PC-9 (cell line): Measurements from ENCODE around the gene BRSK2. TPM values are rescaled to one million over a fixed set of nuclear protein-coding genes. Genes with fewer than 3 reads are reported as not detected.

Experiments
- BruUV-seq: library from RNA; stranded (reverse); fragments of 400-500 nt; replicated peaks from 2 replicates; lab custom pipeline; 2021; lab: Mats Ljungman, UMichigan
- CTCF ChIA-PET: fragments of 300-600 bp; sonication (Branson Sonifier 250); formaldehyde crosslinking; loops from one replicate; lab custom pipeline; 2022; ENCODE audit warnings: antibody characterized with exemption; lab: Charles Lee
- POLR2A ChIA-PET: fragments of 300-600 bp; sonication (Branson Sonifier 250); formaldehyde crosslinking; loops from one replicate; lab custom pipeline; 2022; ENCODE audit warnings: antibody characterized with exemption; ENCODE audit not compliant: unreplicated experiment; lab: Charles Lee
- DNase-seq, 2 experiments: peaks; one replicate each; pipeline versions ENCODE4 v3.0.0 to v3.0.0-alpha.2; 2015 to 2022; ENCODE audit warnings: mixed read lengths in 1 of 2
- H2AFZ ChIP-seq: fragments of 200-600 bp; sonication (generic); 2 replicates; pipeline ENCODE4 v1.8.1; 2017; ENCODE audit warnings: antibody characterized with exemption
- H3F3A ChIP-seq: fragments of 200-600 bp; sonication (generic); 2 replicates; pipeline ENCODE4 v1.8.1; 2017; ENCODE audit warnings: antibody characterized with exemption, mild to moderate bottlenecking, low read depth; ENCODE audit not compliant: insufficient read depth
- H3K27ac ChIP-seq: fragments of 200-600 bp; sonication (generic); 2 replicates; pipeline ENCODE4 v1.6.1; 2016; ENCODE audit warnings: mixed run types
- H3K27me3 ChIP-seq: fragments of 200-600 bp; sonication (generic); 2 replicates; pipeline ENCODE4 v1.6.1; 2016; ENCODE audit warnings: low read depth, mixed run types; ENCODE audit not compliant: insufficient read depth
- H3K36me3 ChIP-seq: fragments of 200-600 bp; sonication (generic); 2 replicates; pipeline ENCODE4 v1.6.1; 2016; ENCODE audit warnings: low read depth, mixed run types
- H3K4me1 ChIP-seq: fragments of 200-600 bp; sonication (generic); replicated peaks from 2 replicates; pipeline ENCODE4 v1.6.1; 2016; ENCODE audit warnings: mixed run types; ENCODE audit not compliant: insufficient read depth
- H3K4me2 ChIP-seq: fragments of 200-600 bp; sonication (generic); 2 replicates; pipeline ENCODE4 v1.6.1; 2017; ENCODE audit warnings: mixed run types
- H3K4me3 ChIP-seq: fragments of 200-600 bp; sonication (generic); 2 replicates; pipeline ENCODE4 v1.6.1; 2016; ENCODE audit warnings: mixed run types
- H3K79me2 ChIP-seq: fragments of 200-600 bp; sonication (generic); 2 replicates; pipeline ENCODE4 v1.6.1; 2017; ENCODE audit warnings: low read depth, mixed run types
- H3K9me2 ChIP-seq: fragments of 200-600 bp; sonication (generic); 2 replicates; pipeline ENCODE4 v1.8.1; 2017; ENCODE audit warnings: mild to moderate bottlenecking; ENCODE audit not compliant: insufficient read depth
- H3K9me3 ChIP-seq: fragments of 200-600 bp; sonication (generic); 2 replicates; pipeline ENCODE4 v1.8.1; 2016; ENCODE audit warnings: low read depth; ENCODE audit not compliant: insufficient read depth
- H4K20me1 ChIP-seq: fragments of 200-600 bp; sonication (generic); 2 replicates; pipeline ENCODE4 v1.8.1; 2017; ENCODE audit not compliant: insufficient read depth
- CTCF ChIP-seq: fragments of 200-600 bp; sonication (generic); conservative IDR thresholded peaks from 2 replicates; pipeline ENCODE4 v1.6.1; 2017; ENCODE audit warnings: mixed run types, antibody characterized with exemption, mild to moderate bottlenecking, moderate library complexity
- EZH2 ChIP-seq: fragments of 200-600 bp; sonication (generic); IDR thresholded peaks from 2 replicates; pipeline ENCODE4 v1.8.0; 2017; ENCODE audit warnings: antibody characterized with exemption, low read depth
- intact Hi-C: fragments of 100-400 bp; cut with micrococcal nuclease; formaldehyde crosslinking; loops from one replicate; pipeline ENCODE4 v1.10.0; 2022; ENCODE audit not compliant: unreplicated experiment
- total RNA-seq: library from RNA; stranded (reverse); gene quantifications from 2 replicates; pipeline ENCODE4 v1.2.3, GENCODE V29; 2021

Gene BRSK2
- total RNA-seq, 1 experiment from 2014 or later = 2.9 TPM

DNA sequence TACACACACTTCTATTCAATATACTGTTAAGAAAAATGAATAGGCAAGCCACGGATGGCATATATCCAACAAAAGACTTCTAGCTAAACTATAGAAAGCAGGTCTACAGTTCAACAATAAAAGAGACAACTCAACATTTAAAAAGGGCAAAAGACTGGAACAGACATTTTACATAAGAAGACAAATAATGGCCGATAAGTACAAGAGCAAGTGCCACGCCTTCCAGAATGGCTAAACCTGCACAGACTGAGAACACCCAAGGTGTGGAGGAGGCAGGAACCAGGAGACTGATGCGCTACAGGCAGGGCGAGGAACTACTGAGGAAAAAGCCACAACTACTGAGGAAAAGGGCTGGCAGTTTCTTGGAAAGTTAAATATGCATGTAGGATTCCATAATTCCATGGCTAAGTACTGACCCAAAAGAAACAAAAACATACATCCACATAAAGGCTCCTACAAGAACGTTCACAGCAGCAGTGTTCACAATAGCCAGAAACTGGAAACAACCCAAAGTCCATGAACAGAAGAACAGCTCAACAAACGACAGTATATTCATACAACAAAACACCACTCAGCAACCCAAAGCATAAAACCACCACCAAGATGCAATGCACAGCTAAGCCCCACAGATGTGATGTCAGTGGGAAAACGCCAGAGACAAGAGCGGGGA lies 106.5 kb downstream of the BRSK2 start:
- H3K27me3 ChIP-seq = no peaks in the 10 kb centered on the region
- peaks cover 19% of the 10 kb centered on the region; the same call in 1 of the 2 replicates for H4K20me1 ChIP-seq
- no peak overlapping the region for H2AFZ ChIP-seq
- no peaks in the 10 kb centered on the region for H3K36me3 ChIP-seq
- H3F3A ChIP-seq = no peaks in the 10 kb centered on the region; the same call in 1 of the 2 replicates
- CTCF ChIA-PET = interaction anchor here (0.5 kb wide), 1 partner anchor 10 kb away, joined by 3 read pairs; the partner anchor contains the start of gene MOB2
- intact Hi-C loops = no loop called here
- POLR2A ChIA-PET = no interaction called here
- H3K79me2 ChIP-seq = no peaks in the 10 kb centered on the region
- H3K9me3 ChIP-seq = no peaks in the 10 kb centered on the region
- H3K4me2 ChIP-seq = no peak overlapping the region
- no peaks in the 10 kb centered on the region for H3K9me2 ChIP-seq
- no TSS peak for BruUV-seq
- no peaks in the 10 kb centered on the region for H3K4me1 ChIP-seq
- no peak overlapping the region for H3K4me3 ChIP-seq
- no peak for DNase-seq
- no peak overlapping the region for H3K27ac ChIP-seq
- no peak for TF ChIP-seq CTCF
- TF ChIP-seq EZH2 = no peak

DNA sequence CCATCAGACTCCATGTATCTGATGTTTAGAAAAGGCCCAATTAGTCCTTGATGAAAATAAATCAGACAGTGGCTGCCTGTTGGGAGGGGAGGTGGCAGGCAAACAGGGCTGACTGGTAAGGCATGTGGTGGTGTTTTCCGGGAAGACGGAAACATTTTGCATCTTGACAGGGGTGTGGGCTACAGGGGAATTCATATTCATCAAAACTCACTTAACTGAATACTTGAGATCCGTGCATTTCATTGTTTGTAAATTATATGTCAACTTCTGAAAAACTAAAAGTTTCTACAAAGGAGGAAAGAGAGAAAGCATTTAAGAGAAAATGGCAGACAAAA lies 107.0 kb downstream of the BRSK2 start:
- Histone ChIP-seq H3K4me2 (no peak overlapping the region), H3K4me1 (no peaks in the 10 kb centered on the region), H3K9me2 (no peaks in the 10 kb centered on the region), H2AFZ (no peak overlapping the region), H3K79me2 (no peaks in the 10 kb centered on the region), H3K4me3 (no peak overlapping the region), H4K20me1 (peaks cover 19% of the 10 kb centered on the region; the same call in 1 of the 2 replicates), H3K9me3 (no peaks in the 10 kb centered on the region), H3K27ac (no peak overlapping the region), H3K36me3 (no peaks in the 10 kb centered on the region), H3F3A (no peaks in the 10 kb centered on the region; the same call in 1 of the 2 replicates), H3K27me3 (no peaks in the 10 kb centered on the region)
- intact Hi-C loops = no loop called here
- no peak for DNase-seq
- CTCF ChIA-PET = no interaction called here
- TF ChIP-seq CTCF = no peak
- BruUV-seq = no TSS peak
- POLR2A ChIA-PET = no interaction called here

- CTCF ChIA-PET = no interaction called here
- H3K4me2 ChIP-seq = no peak overlapping the region
- no peaks in the 10 kb centered on the region for H3K9me3 ChIP-seq
- no peaks in the 10 kb centered on the region; the same call in 1 of the 2 replicates for H3F3A ChIP-seq
- intact Hi-C loops = no loop called here
- no peak overlapping the region for H2AFZ ChIP-seq
- POLR2A ChIA-PET = no interaction called here
- H3K36me3 ChIP-seq = no peaks in the 10 kb centered on the region
- H3K27me3 ChIP-seq = no peaks in the 10 kb centered on the region
- H3K9me2 ChIP-seq = no peaks in the 10 kb centered on the region
- no TSS peak for BruUV-seq
- TF ChIP-seq EZH2 = no peak
- no peak for TF ChIP-seq CTCF
- H3K27ac ChIP-seq = no peak overlapping the region
- DNase-seq = no peak
- no peaks in the 10 kb centered on the region for H3K79me2 ChIP-seq
- H3K4me1 ChIP-seq = no peaks in the 10 kb centered on the region
- no peak overlapping the region for H3K4me3 ChIP-seq
- peaks cover 19% of the 10 kb centered on the region; the same call in 1 of the 2 replicates for H4K20me1 ChIP-seq
Observed at GRCh38 chr11:1497600-1497999, 107.9 kb downstream of the BRSK2 start.
